MM.1S (cell line): Measurements from ENCODE around the gene NCOA1.

Experiments
- DNase-seq: peaks from one replicate; pipeline ENCODE4 v3.0.0-alpha.2; 2015
- H2AFZ ChIP-seq: fragments of 300-600 bp; sonication (generic); 2 replicates; pipeline ENCODE4 v1.6.0; 2016; ENCODE audit warnings: antibody characterized with exemption, low read length
- H3F3A ChIP-seq: fragments of 300-600 bp; sonication (generic); 2 replicates; pipeline ENCODE4 v1.6.1; 2016; ENCODE audit warnings: mild to moderate bottlenecking, antibody characterized with exemption, low read length, moderate library complexity, mixed read lengths; ENCODE audit not compliant: insufficient read depth
- H3K27ac ChIP-seq: fragments of 300-600 bp; sonication (generic); 2 replicates; pipeline ENCODE4 v1.5.1; 2016; ENCODE audit warnings: mild to moderate bottlenecking, low read length
- H3K27me3 ChIP-seq: fragments of 300-600 bp; sonication (generic); replicated peaks from 2 replicates; pipeline ENCODE4 v1.6.0; 2016; ENCODE audit warnings: low read length; ENCODE audit not compliant: insufficient read depth
- H3K36me3 ChIP-seq: fragments of 300-600 bp; sonication (generic); replicated peaks from 2 replicates; pipeline ENCODE4 v1.6.1; 2016; ENCODE audit warnings: mild to moderate bottlenecking, low read length, mixed read lengths; ENCODE audit not compliant: insufficient read depth
- H3K4me1 ChIP-seq: fragments of 300-600 bp; sonication (generic); 2 replicates; pipeline ENCODE4 v1.6.1; 2016; ENCODE audit warnings: low read length, mixed read lengths
- H3K4me2 ChIP-seq: fragments of 300-600 bp; sonication (generic); 2 replicates; pipeline ENCODE4 v1.6.0; 2016; ENCODE audit warnings: low read depth, low read length
- H3K4me3 ChIP-seq: fragments of 300-600 bp; sonication (generic); 2 replicates; pipeline ENCODE4 v1.5.1; 2016; ENCODE audit warnings: low read length, mixed read lengths
- H3K79me2 ChIP-seq: fragments of 300-600 bp; sonication (generic); 2 replicates; pipeline ENCODE4 v1.6.1; 2016; ENCODE audit warnings: mixed run types, low read length, mixed read lengths
- H3K9ac ChIP-seq: fragments of 300-600 bp; sonication (generic); 2 replicates; pipeline ENCODE4 v1.6.1; 2016; ENCODE audit warnings: low read length, mixed read lengths
- H3K9me2 ChIP-seq: fragments of 300-600 bp; sonication (generic); replicated peaks from 2 replicates; pipeline ENCODE4 v1.6.1; 2016; ENCODE audit warnings: mild to moderate bottlenecking, low read length, mixed read lengths; ENCODE audit not compliant: insufficient read depth
- H3K9me3 ChIP-seq: fragments of 300-600 bp; sonication (generic); replicated peaks from 2 replicates; pipeline ENCODE4 v1.6.1; 2016; ENCODE audit warnings: mild to moderate bottlenecking, low read length, mixed read lengths; ENCODE audit not compliant: insufficient read depth
- H4K20me1 ChIP-seq: fragments of 300-600 bp; sonication (generic); 2 replicates; pipeline ENCODE4 v1.6.1; 2016; ENCODE audit warnings: mild to moderate bottlenecking, low read length, moderate library complexity, mixed read lengths; ENCODE audit not compliant: insufficient read depth
- EZH2 ChIP-seq: fragments of 300-600 bp; sonication (generic); optimal IDR thresholded peaks from 2 replicates; pipeline ENCODE3; 2017; ENCODE audit warnings: low read depth, mild to moderate bottlenecking, antibody characterized with exemption, low read length, mixed read lengths
- EZH2phosphoT487 ChIP-seq: fragments of 300-600 bp; sonication (generic); IDR thresholded peaks from 2 replicates; pipeline ENCODE4 v1.6.1; 2018; ENCODE audit warnings: antibody characterized with exemption, low read length
- TF ChIP-seq, protein P1 (sequence below): fragments of 300-600 bp; sonication (generic); IDR thresholded peaks from 2 replicates; pipeline ENCODE4 v1.5.1; 2016; ENCODE audit warnings: antibody characterized with exemption, low read length, mixed read lengths

NCOA1 gene

DNA sequence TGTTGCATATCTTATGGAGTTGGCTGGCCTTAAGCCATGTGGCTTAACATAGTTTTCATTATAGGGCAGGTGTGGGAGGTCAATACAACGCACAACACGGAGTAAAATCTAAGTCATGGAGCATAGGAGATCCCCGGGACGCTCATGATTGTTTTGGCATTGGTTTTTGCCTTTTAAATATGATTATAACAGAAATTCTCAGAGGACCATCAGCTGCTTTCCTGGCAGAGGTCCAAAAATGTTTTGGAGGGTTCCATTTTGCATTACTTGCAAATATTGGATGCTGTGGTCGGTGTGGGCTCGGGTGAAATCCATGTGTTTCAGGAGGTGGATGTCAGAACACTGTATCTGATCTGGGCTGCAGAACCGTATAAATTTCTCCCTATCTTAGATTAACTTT, 3.4 kb downstream of the NCOA1 start:
- Histone ChIP-seq H2AFZ (no peak overlapping the region), H3K9ac (no peak overlapping the region), H3K4me3 (no peak overlapping the region), H3K79me2 (peaks cover 37% of the 10 kb centered on the region), H3F3A (peaks cover 6% of the 10 kb centered on the region), H3K9me3 (no peaks in the 10 kb centered on the region), H3K4me1 (peaks cover 10% of the 10 kb centered on the region; the same call in 1 of the 2 replicates), H3K4me2 (no peak overlapping the region), H4K20me1 (no peaks in the 10 kb centered on the region), H3K9me2 (no peaks in the 10 kb centered on the region), H3K36me3 (no peaks in the 10 kb centered on the region), H3K27ac (no peak overlapping the region), H3K27me3 (no peaks in the 10 kb centered on the region)
- TF ChIP-seq, protein P1, sequence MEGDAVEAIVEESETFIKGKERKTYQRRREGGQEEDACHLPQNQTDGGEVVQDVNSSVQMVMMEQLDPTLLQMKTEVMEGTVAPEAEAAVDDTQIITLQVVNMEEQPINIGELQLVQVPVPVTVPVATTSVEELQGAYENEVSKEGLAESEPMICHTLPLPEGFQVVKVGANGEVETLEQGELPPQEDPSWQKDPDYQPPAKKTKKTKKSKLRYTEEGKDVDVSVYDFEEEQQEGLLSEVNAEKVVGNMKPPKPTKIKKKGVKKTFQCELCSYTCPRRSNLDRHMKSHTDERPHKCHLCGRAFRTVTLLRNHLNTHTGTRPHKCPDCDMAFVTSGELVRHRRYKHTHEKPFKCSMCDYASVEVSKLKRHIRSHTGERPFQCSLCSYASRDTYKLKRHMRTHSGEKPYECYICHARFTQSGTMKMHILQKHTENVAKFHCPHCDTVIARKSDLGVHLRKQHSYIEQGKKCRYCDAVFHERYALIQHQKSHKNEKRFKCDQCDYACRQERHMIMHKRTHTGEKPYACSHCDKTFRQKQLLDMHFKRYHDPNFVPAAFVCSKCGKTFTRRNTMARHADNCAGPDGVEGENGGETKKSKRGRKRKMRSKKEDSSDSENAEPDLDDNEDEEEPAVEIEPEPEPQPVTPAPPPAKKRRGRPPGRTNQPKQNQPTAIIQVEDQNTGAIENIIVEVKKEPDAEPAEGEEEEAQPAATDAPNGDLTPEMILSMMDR = no peak
- TF ChIP-seq EZH2 (no peak), EZH2phosphoT487 (no peak)
- DNase-seq = no peak

DNA sequence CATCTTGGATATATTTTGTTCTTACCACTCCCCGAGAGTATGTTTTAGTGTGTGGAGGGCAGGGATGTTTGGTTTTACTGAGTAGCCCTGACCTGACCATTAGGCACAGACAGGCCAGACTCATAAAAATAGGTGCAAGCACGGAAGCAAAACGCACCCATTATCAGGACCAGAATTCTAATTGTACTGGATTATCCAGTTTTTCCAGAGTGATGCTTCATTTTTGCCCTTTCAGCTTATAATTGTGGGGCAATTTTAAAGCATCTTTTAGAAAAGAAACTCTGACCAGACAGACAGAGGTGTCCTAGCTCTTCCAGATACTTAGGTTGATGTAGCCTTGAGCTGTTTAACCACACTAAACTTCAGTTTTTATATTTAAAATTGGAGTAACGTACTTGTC, 4.4 kb downstream of the NCOA1 start:
- peaks cover 2% of the 10 kb centered on the region for H3F3A ChIP-seq
- no peak overlapping the region for H3K4me3 ChIP-seq
- no peaks in the 10 kb centered on the region for H3K9me3 ChIP-seq
- H3K79me2 ChIP-seq = peaks cover 44% of the 10 kb centered on the region
- no peak for DNase-seq
- H3K27me3 ChIP-seq = no peaks in the 10 kb centered on the region
- H3K36me3 ChIP-seq = no peaks in the 10 kb centered on the region
- H3K9me2 ChIP-seq = no peaks in the 10 kb centered on the region
- H3K9ac ChIP-seq = no peak overlapping the region
- no peak overlapping the region for H3K4me2 ChIP-seq
- no peaks in the 10 kb centered on the region for H4K20me1 ChIP-seq
- H2AFZ ChIP-seq = no peak overlapping the region
- TF ChIP-seq EZH2 = no peak
- TF ChIP-seq EZH2phosphoT487 = no peak
- TF ChIP-seq, protein P1 = no peak
- H3K4me1 ChIP-seq = no peaks in the 10 kb centered on the region
- H3K27ac ChIP-seq = no peak overlapping the region

DNA sequence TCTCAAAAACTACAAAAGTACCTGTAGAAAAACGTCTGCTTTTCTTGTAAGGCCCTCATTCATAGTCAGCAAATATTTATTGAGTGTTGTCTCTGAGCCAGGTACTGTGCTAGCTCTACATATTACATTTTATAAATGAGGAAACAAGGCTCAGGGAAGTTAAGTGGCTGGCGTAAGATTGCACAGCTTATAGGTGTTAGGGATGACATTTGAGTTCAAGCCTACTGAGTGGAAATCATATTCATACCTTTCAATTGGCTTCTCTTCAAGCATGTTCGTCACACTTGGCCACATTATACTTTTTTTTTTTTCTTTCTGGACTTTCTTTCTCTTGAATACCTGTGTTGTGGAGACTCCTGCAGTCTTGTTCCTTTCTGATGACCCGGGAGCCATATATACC, 5.9 kb downstream of the NCOA1 start:
- Histone ChIP-seq H3K9ac (no peak overlapping the region), H3K4me2 (no peak overlapping the region), H3K27me3 (no peaks in the 10 kb centered on the region), H3K4me3 (no peak overlapping the region), H3F3A (no peaks in the 10 kb centered on the region; the same call in 1 of the 2 replicates), H3K36me3 (no peaks in the 10 kb centered on the region), H3K79me2 (peaks cover 49% of the 10 kb centered on the region), H3K4me1 (no peaks in the 10 kb centered on the region), H3K9me2 (no peaks in the 10 kb centered on the region), H3K9me3 (no peaks in the 10 kb centered on the region), H3K27ac (no peak overlapping the region), H2AFZ (no peak overlapping the region), H4K20me1 (no peaks in the 10 kb centered on the region)
- no peak for DNase-seq
- TF ChIP-seq EZH2 = no peak
- TF ChIP-seq EZH2phosphoT487 = no peak
- TF ChIP-seq, protein P1 = no peak

DNA sequence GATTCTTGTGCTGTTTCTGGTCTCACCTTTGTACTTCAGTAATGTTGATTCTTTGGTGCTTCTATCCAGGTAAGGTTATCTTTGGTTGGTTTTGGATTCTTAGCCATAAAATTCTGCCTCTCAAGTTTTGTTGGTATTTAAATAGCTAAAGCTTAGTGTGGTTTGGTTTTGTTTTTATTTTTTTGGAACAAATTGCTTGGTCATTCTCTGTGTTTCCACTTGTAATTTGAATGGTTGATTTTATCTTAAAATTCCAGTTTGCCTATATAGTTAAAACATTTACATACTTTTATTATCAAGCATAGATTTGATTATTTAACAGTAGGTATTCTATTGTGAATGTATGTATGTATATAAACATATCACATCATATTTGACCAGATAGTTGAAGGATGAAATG, 6.6 kb downstream of the NCOA1 start:
- Histone ChIP-seq H4K20me1 (no peaks in the 10 kb centered on the region), H3K4me3 (no peak overlapping the region), H2AFZ (no peak overlapping the region), H3K36me3 (no peaks in the 10 kb centered on the region), H3K27me3 (no peaks in the 10 kb centered on the region), H3K9me2 (no peaks in the 10 kb centered on the region), H3K4me2 (no peak overlapping the region), H3K27ac (no peak overlapping the region), H3K9ac (no peak overlapping the region), H3K9me3 (no peaks in the 10 kb centered on the region), H3F3A (no peaks in the 10 kb centered on the region; the same call in 1 of the 2 replicates), H3K79me2 (peaks cover 50% of the 10 kb centered on the region), H3K4me1 (no peaks in the 10 kb centered on the region)
- no peak for DNase-seq
- TF ChIP-seq EZH2phosphoT487 (no peak), EZH2 (no peak)
- TF ChIP-seq, protein P1 = no peak
